BJ (cell line): ENCODE data around the gene MISFA. TPM values are rescaled to one million over a fixed set of nuclear protein-coding genes. Genes with fewer than 3 reads are reported as not detected.

Experiments used
- CTCF ChIA-PET: fragments of 350-600 bp; formaldehyde crosslinking; extraction: SDS; loops from one replicate; lab custom pipeline; 2021; ENCODE audit warnings: antibody characterized with exemption, inconsistent platforms; lab: Yijun Ruan, JAX
- POLR2A ChIA-PET: fragments of 300-600 bp; sonication (Branson Sonifier 250); formaldehyde crosslinking; extraction: SDS; loops from one replicate; lab custom pipeline; 2021; ENCODE audit warnings: antibody characterized with exemption; lab: Charles Lee
- DNase-seq: peaks from one replicate; pipeline ENCODE4 v3.0.0-alpha.2; 2011; ENCODE audit warnings: low read depth
- H3K27me3 ChIP-seq: 2 replicates; pipeline ENCODE4 v1.6.0; 2011; ENCODE audit warnings: low read length; ENCODE audit not compliant: control insufficient read depth, insufficient read depth
- H3K36me3 ChIP-seq: 2 replicates; pipeline ENCODE4 v1.5.1; 2011; ENCODE audit warnings: low read length; ENCODE audit not compliant: control insufficient read depth, insufficient read depth
- H3K4me3 ChIP-seq: 2 replicates; pipeline ENCODE4 v1.5.1; 2011; ENCODE audit warnings: low read depth, mild to moderate bottlenecking, control low read depth, low read length
- CTCF ChIP-seq: IDR thresholded peaks from 2 replicates; pipeline ENCODE4 v1.5.1; 2011; ENCODE audit warnings: low read depth, mild to moderate bottlenecking, control low read depth, inconsistent platforms, low read length, moderate library complexity; ENCODE audit not compliant: insufficient read depth
- polyA minus RNA-seq: library from RNA; depleted of rRNA, polyadenylated mRNA; stranded (reverse); fragments of >200 nt; gene quantifications from 2 replicates; pipeline ENCODE4 v1.2.3, GENCODE V29; 2011; rRNA and poly(A)+ RNA removed
- polyA plus RNA-seq: library from polyadenylated mRNA; depleted of rRNA; stranded (reverse); fragments of >200 nt; gene quantifications from 2 replicates; pipeline ENCODE4 v1.2.3, GENCODE V29; 2011; rRNA removed

The MISFA gene
- polyA plus RNA-seq (0.26 and 0.77 TPM in 2 replicates), polyA minus RNA-seq (0.33 and 0.41 TPM in 2 replicates)

- ChIA-PET CTCF (interaction anchor here (0.6 kb wide), 1 partner anchor 408 kb away, joined by 3 read pairs; no protein-coding TSS in a partner anchor), POLR2A (no interaction called here)
- Histone ChIP-seq H3K36me3 (peaks cover 5% of the 10 kb centered on the region; the same call in 1 of the 2 replicates), H3K27me3 (no peaks in the 10 kb centered on the region), H3K4me3 (no peak within 1 kb of the TSS)
- DNase-seq = no peak
- TF ChIP-seq CTCF = no peak
Measured at GRCh38 chr11:18599739-18600230, at the start of gene MISFA. Gene MISFA, plus strand, starts transcription at chr11:18599789. Its CDS starts 140 bp downstream, at chr11:18599929.

GRCh38 chr11:18563090-18563730, 36.4 kb upstream of the MISFA start:
- Histone ChIP-seq H3K36me3 (peaks cover 3% of the 10 kb centered on the region), H3K4me3 (no peak overlapping the region), H3K27me3 (no peaks in the 10 kb centered on the region)
- TF ChIP-seq CTCF = no peak
- ChIA-PET POLR2A (no interaction called here), CTCF (interaction anchor here (1.0 kb wide), 1 partner anchor 12 kb away, joined by 4 read pairs; no protein-coding TSS in a partner anchor)
- no peak for DNase-seq

GRCh38 chr11:18564149-18564548, 35.4 kb upstream of the MISFA start:
- Histone ChIP-seq H3K4me3 (no peak overlapping the region), H3K27me3 (no peaks in the 10 kb centered on the region), H3K36me3 (peaks cover 2% of the 10 kb centered on the region; the same call in 1 of the 2 replicates)
- no peak for DNase-seq
- ChIA-PET POLR2A (no interaction called here), CTCF (interaction anchor here (0.6 to 1.0 kb wide), 2 partner anchors 13 to 723 kb away, joined by 4 to 5 read pairs; no protein-coding TSS in a partner anchor)
- no peak for TF ChIP-seq CTCF

GRCh38 chr11:18566406-18566805, 33.2 kb upstream of the MISFA start:
- CTCF ChIA-PET = interaction anchor here (1.5 kb wide), 1 partner anchor 15 kb away, joined by 3 read pairs; no protein-coding TSS in a partner anchor
- H3K4me3 ChIP-seq = no peak overlapping the region

More at GRCh38 chr11:18566406-18566805, 33.2 kb upstream of the MISFA start:
- peaks cover 4% of the 10 kb centered on the region for H3K36me3 ChIP-seq
- no peaks in the 10 kb centered on the region for H3K27me3 ChIP-seq
- no peak for TF ChIP-seq CTCF
- DNase-seq = no peak
- POLR2A ChIA-PET = no interaction called here
